H9 (cell line): Measurements from ENCODE around the gene STK24. TPM values are rescaled to one million over a fixed set of nuclear protein-coding genes. Genes with fewer than 3 reads are reported as not detected.

Experiments
- DNase-seq: peaks from one replicate; pipeline ENCODE4 v3.0.0-alpha.2; 2017
- H2AFZ ChIP-seq: one replicate; pipeline ENCODE4 v1.6.1; 2013; ENCODE audit warnings: mild to moderate bottlenecking, low read length, control low read depth, moderate library complexity
- H2AK5ac ChIP-seq: 2 replicates; pipeline ENCODE4 v1.6.1; 2013; ENCODE audit warnings: low read length, control low read depth, mixed read lengths; ENCODE audit not compliant: insufficient read length
- H2BK120ac ChIP-seq: one replicate; pipeline ENCODE4 v1.6.1; 2013; ENCODE audit warnings: low read depth, mild to moderate bottlenecking, low read length, control low read depth, inconsistent platforms; ENCODE audit not compliant: poor library complexity, severe bottlenecking
- H2BK12ac ChIP-seq: 2 replicates; pipeline ENCODE4 v1.6.1; 2013; ENCODE audit warnings: low read length, control low read depth, mixed read lengths, low read depth; ENCODE audit not compliant: insufficient read length
- H2BK15ac ChIP-seq: 2 replicates; pipeline ENCODE4 v1.6.1; 2013; ENCODE audit warnings: low read depth, low read length, control low read depth
- H2BK20ac ChIP-seq: one replicate; pipeline ENCODE4 v1.6.1; 2013; ENCODE audit warnings: low read depth, mild to moderate bottlenecking, low read length, control low read depth, inconsistent platforms; ENCODE audit not compliant: poor library complexity, severe bottlenecking
- H2BK5ac ChIP-seq: 2 replicates; pipeline ENCODE4 v1.6.1; 2013; ENCODE audit warnings: low read length, control low read depth, mixed read lengths; ENCODE audit not compliant: insufficient read length
- H3K14ac ChIP-seq: 2 replicates; pipeline ENCODE4 v1.6.1; 2013; ENCODE audit warnings: low read length, control low read depth; ENCODE audit not compliant: insufficient read depth
- H3K18ac ChIP-seq: 2 replicates; pipeline ENCODE4 v1.6.1; 2013; ENCODE audit warnings: low read depth, mild to moderate bottlenecking, mixed read lengths, low read length, control low read depth; ENCODE audit not compliant: insufficient read length
- H3K23ac ChIP-seq: 2 replicates; pipeline ENCODE4 v1.6.1; 2013; ENCODE audit warnings: low read length, control low read depth, mixed read lengths, low read depth; ENCODE audit not compliant: insufficient read length
- H3K23me2 ChIP-seq: 2 replicates; pipeline ENCODE4 v1.6.1; 2013; ENCODE audit warnings: low read depth, mild to moderate bottlenecking, mixed read lengths, low read length, control low read depth; ENCODE audit not compliant: insufficient read length, poor library complexity, severe bottlenecking
- H3K27ac ChIP-seq: 2 replicates; pipeline ENCODE4 v1.5.1; 2013; ENCODE audit warnings: low read length, control low read depth, mixed read lengths, low read depth; ENCODE audit not compliant: insufficient read length
- H3K27me3 ChIP-seq: 2 replicates; pipeline ENCODE4 v1.6.1; 2013; ENCODE audit warnings: low read length, control low read depth, inconsistent platforms; ENCODE audit not compliant: insufficient read depth
- H3K4ac ChIP-seq: 2 replicates; pipeline ENCODE4 v1.6.1; 2013; ENCODE audit warnings: low read depth, mild to moderate bottlenecking, control low read depth, inconsistent platforms, low read length, moderate library complexity
- H3K4me1 ChIP-seq: 2 replicates; pipeline ENCODE4 v1.6.1; 2013; ENCODE audit warnings: low read length, control low read depth, inconsistent platforms; ENCODE audit not compliant: insufficient read depth
- H3K4me2 ChIP-seq: 2 replicates; pipeline ENCODE4 v1.6.1; 2013; ENCODE audit warnings: low read length, control low read depth, mixed read lengths; ENCODE audit not compliant: insufficient read length, insufficient read depth
- H3K56ac ChIP-seq: 2 replicates; pipeline ENCODE4 v1.6.1; 2013; ENCODE audit warnings: low read depth, mild to moderate bottlenecking, mixed read lengths, low read length, control low read depth; ENCODE audit not compliant: insufficient read length
- H3K79me1 ChIP-seq: 2 replicates; pipeline ENCODE4 v1.6.1; 2013; ENCODE audit warnings: low read depth, mild to moderate bottlenecking, moderate library complexity, low read length, control low read depth, inconsistent platforms; ENCODE audit not compliant: insufficient read depth, poor library complexity, severe bottlenecking
- H3K79me2 ChIP-seq: 2 replicates; pipeline ENCODE4 v1.6.1; 2013; ENCODE audit warnings: low read length, control low read depth, inconsistent platforms; ENCODE audit not compliant: insufficient read depth
- H3K9ac ChIP-seq: 2 replicates; pipeline ENCODE4 v1.6.1; 2013; ENCODE audit warnings: low read length, control low read depth, mixed read lengths; ENCODE audit not compliant: insufficient read length; ENCODE audit errors: extremely low read depth
- H3K9me3 ChIP-seq: one replicate; pipeline ENCODE4 v1.6.1; 2013; ENCODE audit warnings: low read depth, low read length, inconsistent platforms; ENCODE audit not compliant: control insufficient read depth
- H3T11ph ChIP-seq: one replicate; pipeline ENCODE4 v1.6.1; 2013; ENCODE audit warnings: mild to moderate bottlenecking, low read length, control low read depth, inconsistent platforms
- H4K20me1 ChIP-seq: one replicate; pipeline ENCODE4 v1.6.1; 2013; ENCODE audit not compliant: control insufficient read depth, insufficient read length, insufficient read depth
- H4K5ac ChIP-seq: 2 replicates; pipeline ENCODE4 v1.6.1; 2013; ENCODE audit warnings: low read depth, mild to moderate bottlenecking, mixed read lengths, low read length, control low read depth; ENCODE audit not compliant: insufficient read length
- H4K8ac ChIP-seq: replicated peaks from 2 replicates; pipeline ENCODE4 v1.6.1; 2013; ENCODE audit warnings: low read length, control low read depth, mixed read lengths, low read depth; ENCODE audit not compliant: insufficient read length
- H4K91ac ChIP-seq: 2 replicates; pipeline ENCODE4 v1.6.1; 2013; ENCODE audit warnings: low read depth, mild to moderate bottlenecking, moderate library complexity, mixed read lengths, low read length, control low read depth; ENCODE audit not compliant: insufficient read length
- H3K27ac Mint-ChIP-seq, 3 experiments: 2 replicates in 2 of 3; 3 replicates in 1 of 3; pipeline ENCODE4 v1.8.0; 2020 to 2021; ENCODE audit warnings: mixed read lengths in 3 of 3, mild to moderate bottlenecking in 1 of 3, moderate library complexity in 1 of 3
- H3K27me3 Mint-ChIP-seq: 2 replicates; pipeline ENCODE4 v1.8.0; 2021; ENCODE audit warnings: low read depth, mild to moderate bottlenecking, moderate library complexity, mixed read lengths
- H3K36me3 Mint-ChIP-seq, 3 experiments: 2 replicates in 2 of 3; 3 replicates in 1 of 3; pipeline ENCODE4 v1.8.0; 2020 to 2021; ENCODE audit warnings: low read depth in 3 of 3, mixed read lengths in 3 of 3; ENCODE audit not compliant: insufficient read depth in 1 of 3
- H3K4me1 Mint-ChIP-seq, 2 experiments: 2 replicates each; pipeline ENCODE4 v1.8.0; 2020; ENCODE audit warnings: mixed read lengths in 2 of 2
- H3K4me3 Mint-ChIP-seq, 2 experiments: 2 replicates in 1 of 2; 3 replicates in 1 of 2; pipeline ENCODE4 v1.8.0; 2020 to 2021; ENCODE audit warnings: mild to moderate bottlenecking in 2 of 2, mixed read lengths in 2 of 2, moderate library complexity in 1 of 2
- H3K9me3 Mint-ChIP-seq, 2 experiments: 2 replicates in 1 of 2; 3 replicates in 1 of 2; pipeline ENCODE4 v1.8.0; 2020; ENCODE audit warnings: mild to moderate bottlenecking in 2 of 2, mixed read lengths in 2 of 2, moderate library complexity in 1 of 2
- WGBS: extraction: QIAGEN DNeasy Blood & Tissue Kit; methylation state at CpG from one replicate; pipeline ENCODE4 v1.1.7; 2013; ENCODE audit warnings: missing lambda C conversion rate, low lambda C conversion rate, mixed read lengths; ENCODE audit not compliant: insufficient read length; ENCODE audit errors: extremely low coverage; 5-methylcytosine and 5-hydroxymethylcytosine counted together
- total RNA-seq: library from RNA; stranded (reverse); gene quantifications from 2 replicates; pipeline ENCODE4 v1.2.1, GENCODE V29; 2021
- TF ChIP-seq, protein P1 (sequence below): fragments of 200-600 bp; sonication (generic); conservative IDR thresholded peaks from 3 replicates; pipeline ENCODE4 v1.8.0; 2021; ENCODE audit warnings: antibody characterized with exemption, mild to moderate bottlenecking

STK24 gene
- total RNA-seq, 1 experiment from 2014 or later: 134 TPM

DNA sequence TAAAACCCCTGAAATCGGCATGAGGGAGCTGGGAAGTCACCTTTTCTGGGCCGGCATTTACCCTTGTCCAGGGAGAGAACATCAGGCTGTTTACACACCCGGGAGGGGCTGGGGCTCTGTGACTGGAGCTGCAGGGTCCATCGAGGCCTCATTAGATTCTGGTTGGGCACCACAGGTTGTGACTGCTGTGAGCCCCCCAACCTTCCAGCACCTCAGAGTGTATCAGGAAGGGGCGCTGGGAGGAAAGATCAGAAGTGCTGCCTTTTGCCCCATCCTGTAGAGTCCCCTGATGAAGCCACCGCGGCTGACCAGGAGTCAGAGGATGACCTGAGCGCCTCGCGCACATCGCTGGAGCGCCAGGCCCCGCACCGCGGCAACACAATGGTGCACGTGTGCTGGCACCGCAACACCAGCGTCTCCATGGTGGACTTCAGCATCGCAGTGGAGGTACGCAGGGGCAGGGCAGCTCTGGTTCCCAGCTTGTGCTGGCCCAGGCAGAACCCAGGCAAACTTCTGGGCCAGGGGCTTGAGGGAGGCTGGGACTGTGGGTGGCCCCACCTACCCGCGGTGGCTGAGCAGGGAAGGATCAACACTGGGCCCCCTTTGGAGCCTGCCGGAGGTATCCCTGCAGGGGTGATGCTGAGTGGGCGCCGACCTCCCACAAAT is 136.4 kb downstream of the STK24 start:
- no peak overlapping the region for H2BK15ac ChIP-seq
- H3K9me3 ChIP-seq: no peaks in the 10 kb centered on the region
- no peak overlapping the region for H2BK12ac ChIP-seq
- H3K27ac ChIP-seq: no peak overlapping the region
- no peaks in the 10 kb centered on the region for H3K23me2 ChIP-seq
- no peak overlapping the region for H2BK120ac ChIP-seq
- no peaks in the 10 kb centered on the region for H3K27me3 ChIP-seq
- no peak overlapping the region for H3K4ac ChIP-seq
- peaks cover 2% of the 10 kb centered on the region; the same call in 1 of the 2 replicates for H3K27me3 Mint-ChIP-seq
- no peak overlapping the region for H3K56ac ChIP-seq
- no peak overlapping the region for H3K4me2 ChIP-seq
- no peak overlapping the region for H3K4me3 Mint-ChIP-seq
- H4K5ac ChIP-seq: no peak overlapping the region
- H4K91ac ChIP-seq: no peak overlapping the region
- TF ChIP-seq, protein P1, sequence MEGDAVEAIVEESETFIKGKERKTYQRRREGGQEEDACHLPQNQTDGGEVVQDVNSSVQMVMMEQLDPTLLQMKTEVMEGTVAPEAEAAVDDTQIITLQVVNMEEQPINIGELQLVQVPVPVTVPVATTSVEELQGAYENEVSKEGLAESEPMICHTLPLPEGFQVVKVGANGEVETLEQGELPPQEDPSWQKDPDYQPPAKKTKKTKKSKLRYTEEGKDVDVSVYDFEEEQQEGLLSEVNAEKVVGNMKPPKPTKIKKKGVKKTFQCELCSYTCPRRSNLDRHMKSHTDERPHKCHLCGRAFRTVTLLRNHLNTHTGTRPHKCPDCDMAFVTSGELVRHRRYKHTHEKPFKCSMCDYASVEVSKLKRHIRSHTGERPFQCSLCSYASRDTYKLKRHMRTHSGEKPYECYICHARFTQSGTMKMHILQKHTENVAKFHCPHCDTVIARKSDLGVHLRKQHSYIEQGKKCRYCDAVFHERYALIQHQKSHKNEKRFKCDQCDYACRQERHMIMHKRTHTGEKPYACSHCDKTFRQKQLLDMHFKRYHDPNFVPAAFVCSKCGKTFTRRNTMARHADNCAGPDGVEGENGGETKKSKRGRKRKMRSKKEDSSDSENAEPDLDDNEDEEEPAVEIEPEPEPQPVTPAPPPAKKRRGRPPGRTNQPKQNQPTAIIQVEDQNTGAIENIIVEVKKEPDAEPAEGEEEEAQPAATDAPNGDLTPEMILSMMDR: no peak
- H3K9me3 Mint-ChIP-seq: no peaks in the 10 kb centered on the region
- no peaks in the 10 kb centered on the region for H3K79me1 ChIP-seq
- peaks cover 6 to 7% of the 10 kb centered on the region in 2 experiments for H3K4me1 Mint-ChIP-seq
- no peak for DNase-seq
- H3K4me1 ChIP-seq: no peaks in the 10 kb centered on the region; the same call in 1 of the 2 replicates
- no peak overlapping the region for H2BK5ac ChIP-seq
- H3K23ac ChIP-seq: no peak overlapping the region
- H2BK20ac ChIP-seq: no peak overlapping the region
- H2AFZ ChIP-seq: no peak overlapping the region
- no peak overlapping the region for H3K18ac ChIP-seq
- no peaks in the 10 kb centered on the region for H3K79me2 ChIP-seq
- no peak overlapping the region for H3K9ac ChIP-seq
- H2AK5ac ChIP-seq: no peak overlapping the region
- no peak overlapping the region for H3K14ac ChIP-seq
- H4K20me1 ChIP-seq: peaks cover 1% of the 10 kb centered on the region
- WGBS: no CpG with 5 or more reads among the region's 25 CpGs
- H3T11ph ChIP-seq: no peak overlapping the region
- no peak overlapping the region for H3K27ac Mint-ChIP-seq
- no peak overlapping the region for H4K8ac ChIP-seq
- peaks cover 2 to 48% (median 46%) of the 10 kb centered on the region in 3 experiments; a peak in 5 of 7 replicates for H3K36me3 Mint-ChIP-seq
